Middle frontal gyrus (tissue), 1 donor: ENCODE measurements around the gene CFAP53.
"Not testable (repeated sequence)": the region's sequence is repeated elsewhere in the genome, so short reads cannot be mapped to it uniquely, and the experiment has no call there.

ENCODE experiments used
- DNase-seq: peaks from one replicate; pipeline ENCODE4 v3.0.0-alpha.2; 2015; ENCODE audit warnings: low spot score; ENCODE audit errors: extremely low spot score

CFAP53 gene

GRCh38 chr18:50288348-50289107, 22.2 kb upstream of the CFAP53 start:
- DNase-seq = not testable (repeated sequence)

- DNase-seq = peak; percentile 99
Observed at GRCh38 chr18:50287441-50288347, 21.4 kb upstream of the CFAP53 start, which contains the start of gene CXXC1. TSS of gene CXXC1 (minus strand) at chr18:50287692. CDS start at chr18:50287589, 103 bp downstream.

GRCh38 chr18:50287028-50287440, 20.7 kb upstream of the CFAP53 start:
- no peak for DNase-seq

GRCh38 chr18:50286391-50287027, 20.2 kb upstream of the CFAP53 start:
- no peak for DNase-seq

- no peak for DNase-seq
Observed at GRCh38 chr18:50285631-50286321, 19.5 kb upstream of the CFAP53 start.

GRCh38 chr18:50285071-50285470, 18.8 kb upstream of the CFAP53 start:
- no peak for DNase-seq

GRCh38 chr18:50284255-50284885, 18.1 kb upstream of the CFAP53 start:
- no peak for DNase-seq

GRCh38 chr18:50283469-50284209, 17.3 kb upstream of the CFAP53 start:
- DNase-seq = no peak

- DNase-seq = no peak
Observed at GRCh38 chr18:50282521-50283335, 16.4 kb upstream of the CFAP53 start.

GRCh38 chr18:50281972-50282520, 15.8 kb upstream of the CFAP53 start:
- no peak for DNase-seq

GRCh38 chr18:50281295-50281971, 15.1 kb upstream of the CFAP53 start, which contains the start of gene MBD1:
TSS of gene MBD1 (minus strand) at chr18:50281523. CDS start at chr18:50279992, 1,531 bp downstream.
- DNase-seq = peak; percentile 98

GRCh38 chr18:50280707-50281294, 14.5 kb upstream of the CFAP53 start:
- no peak for DNase-seq

GRCh38 chr18:50279752-50280151, 13.5 kb upstream of the CFAP53 start:
- DNase-seq = no peak

GRCh38 chr18:50277942-50278341, 11.6 kb upstream of the CFAP53 start:
- no peak for DNase-seq

- DNase-seq = no peak
Observed at GRCh38 chr18:50276452-50276851, 10.2 kb upstream of the CFAP53 start.

- DNase-seq = no peak
Observed at GRCh38 chr18:50275503-50276036, 9.3 kb upstream of the CFAP53 start.

- no peak for DNase-seq
Observed at GRCh38 chr18:50274941-50275340, 8.6 kb upstream of the CFAP53 start.
